Measurements from ENCODE around the gene FBXW2.

GRCh38 chr9:120740132-120740531 lies 53.1 kb downstream of the FBXW2 start:
- no peak for TF ChIP-seq CTCF (IDR thresholded peaks at IDR 0.05)
- no peak for TF ChIP-seq YY1 (IDR thresholded peaks at IDR 0.05; ENCODE audit: low read depth)
- TF ChIP-seq RXRA (IDR thresholded peaks at IDR 0.05; ENCODE audit: borderline replicate concordance, low read depth), result no peak
- no peak for TF ChIP-seq FOXM1 (IDR thresholded peaks at IDR 0.05; ENCODE audit: low read depth)
- no peak for TF ChIP-seq EP300 (IDR thresholded peaks at IDR 0.05; ENCODE audit: borderline replicate concordance in 1 of 2, low read depth in 1 of 2, low read length in 1 of 2)
- TF ChIP-seq USF2 (IDR thresholded peaks at IDR 0.05; ENCODE audit: borderline replicate concordance, low read depth, low read length), result no peak
- TF ChIP-seq SMC3 (IDR thresholded peaks at IDR 0.05; ENCODE audit: low read depth, low read length), result no peak
- no peak for TF ChIP-seq JUND (IDR thresholded peaks at IDR 0.05)
- TF ChIP-seq MAX (IDR thresholded peaks at IDR 0.05; ENCODE audit: low read depth), result no peak
- no peak for TF ChIP-seq FOXJ3 (CRISPR knock-in tag; IDR thresholded peaks at IDR 0.05)
- no peak for TF ChIP-seq MXI1 (IDR thresholded peaks at IDR 0.05; ENCODE audit: low read depth, low read length)
- no peak for TF ChIP-seq GABPA (IDR thresholded peaks at IDR 0.05; ENCODE audit: low read depth)
- no peak for TF ChIP-seq TAF1 (IDR thresholded peaks at IDR 0.05; ENCODE audit: borderline replicate concordance, low read depth, low read length)
